Neural progenitor cell (in vitro differentiated cells): ENCODE data around the gene C10orf120.

Source experiments
- CTCF ChIP-seq: fragments of 200-600 bp; sonication (generic); IDR thresholded peaks from 2 replicates; pipeline ENCODE4 v1.5.1; 2017; ENCODE audit warnings: antibody characterized with exemption, mild to moderate bottlenecking
- EZH2phosphoT487 ChIP-seq: fragments of 200-600 bp; sonication (generic); IDR thresholded peaks from 2 replicates; pipeline ENCODE4 v1.6.1; 2017; ENCODE audit warnings: antibody characterized with exemption

- TF ChIP-seq CTCF (no peak), EZH2phosphoT487 (no peak)
Measured at GRCh38 chr10:122669045-122669444, 30.6 kb downstream of the C10orf120 start.
